ENCODE data around the gene PYGB. TPM values are rescaled to one million over a fixed set of nuclear protein-coding genes. Genes with fewer than 3 reads are reported as not detected.

The PYGB gene
- total and polyA plus RNA-seq, 2 donors (not counting 1 experiment from before 2014, with no cell fraction given): 22.5 to 30.6 TPM

GRCh38 chr20:25291432-25292133 is 43.7 kb downstream of the PYGB start:
- Histone ChIP-seq H3K9me3 (ENCODE audit: control extremely low read depth in 1 of 3, control insufficient read depth in 2 of 3, insufficient read depth in 1 of 3, low read length in 2 of 3) (no peaks in the 10 kb centered on the region), H3K4me3 (ENCODE audit: control extremely low read depth in 1 of 5, extremely low read depth in 1 of 5, insufficient read depth in 1 of 5, low read depth in 2 of 5, low read length in 4 of 5) (no peak overlapping the region), H3K4me2 (replicated peaks; ENCODE audit: low read depth, low read length, poor library complexity, severe bottlenecking) (no peak overlapping the region), H2AFZ (ENCODE audit: insufficient read depth, low read depth, low read length, poor library complexity, severe bottlenecking) (no peak overlapping the region), H3K9ac (ENCODE audit: low read length) (no peak overlapping the region), H3K79me2 (ENCODE audit: control insufficient read depth, insufficient read depth, low read length) (no peaks in the 10 kb centered on the region), H3K27me3 (replicated peaks in 1 of 4; ENCODE audit: control extremely low read depth in 1 of 4, control insufficient read depth in 3 of 4, insufficient read depth in 4 of 4, low read length in 3 of 4) (no peaks in the 10 kb centered on the region), H3K36me3 (replicated peaks in 1 of 2; ENCODE audit: control extremely low read depth in 1 of 2, control insufficient read depth in 1 of 2, extremely low read depth in 1 of 2, insufficient read depth in 2 of 2, low read length in 1 of 2) (peaks cover 0 to 16% of the 10 kb centered on the region in 2 experiments), H3K27ac (ENCODE audit: low read length in 2 of 2) (no peak overlapping the region), H4K20me1 (ENCODE audit: control insufficient read depth, insufficient read depth, low read length, poor library complexity, severe bottlenecking) (no peaks in the 10 kb centered on the region), H3K4me1 (ENCODE audit: control insufficient read depth in 2 of 2, insufficient read depth in 2 of 2, low read length in 2 of 2) (peaks cover 0 to 16% of the 10 kb centered on the region in 2 donors)
- intact Hi-C loops (cut with micrococcal nuclease): no loop called here
- Mint-ChIP-seq H3K9me3 (ENCODE audit: insufficient read depth) (no peaks in the 10 kb centered on the region), H3K27me3 (no peaks in the 10 kb centered on the region), H3K4me1 (peaks cover 9% of the 10 kb centered on the region), H3K4me3 (no peak overlapping the region), H3K27ac (no peak overlapping the region)
- no peak for TF ChIP-seq EZH2 (IDR thresholded peaks at IDR 0.05; ENCODE audit: borderline replicate concordance, insufficient read depth, low read depth, low read length, poor library complexity, severe bottlenecking)
- TF ChIP-seq CTCF (IDR thresholded peaks at IDR 0.05): no peak
- DNase-seq (no peak), ATAC-seq (ENCODE audit: low read depth) (no peak)
- CTCF ChIA-PET: no interaction called here
- POLR2A ChIA-PET: no interaction called here
- WGBS (ENCODE audit: insufficient coverage): 97% methylated on average over 23 of the region's 26 CpGs

GRCh38 chr20:25292176-25292891 is 44.4 kb downstream of the PYGB start:
- no peaks in the 10 kb centered on the region for H3K79me2 ChIP-seq (ENCODE audit: control insufficient read depth, insufficient read depth, low read length)
- CTCF ChIA-PET: interaction anchor here (2.8 to 5.1 kb wide), 2 partner anchors 17 to 108 kb away, joined by 12 to 133 read pairs; no protein-coding TSS in a partner anchor
- WGBS (ENCODE audit: insufficient coverage): 98% methylated on average over 35 of the region's 35 CpGs

More at GRCh38 chr20:25292176-25292891, 44.4 kb downstream of the PYGB start:
- ATAC-seq (ENCODE audit: low read depth): no peak
- no peak overlapping the region for H3K4me3 ChIP-seq (ENCODE audit: control extremely low read depth in 1 of 5, extremely low read depth in 1 of 5, insufficient read depth in 1 of 5, low read depth in 2 of 5, low read length in 4 of 5)
- H3K27ac Mint-ChIP-seq: no peak overlapping the region
- TF ChIP-seq CTCF (IDR thresholded peaks at IDR 0.05): no peak
- TF ChIP-seq EZH2 (IDR thresholded peaks at IDR 0.05; ENCODE audit: borderline replicate concordance, insufficient read depth, low read depth, low read length, poor library complexity, severe bottlenecking): no peak
- H3K4me2 ChIP-seq (replicated peaks; ENCODE audit: low read depth, low read length, poor library complexity, severe bottlenecking): no peak overlapping the region
- no peaks in the 10 kb centered on the region for H4K20me1 ChIP-seq (ENCODE audit: control insufficient read depth, insufficient read depth, low read length, poor library complexity, severe bottlenecking)
- no peaks in the 10 kb centered on the region for H3K27me3 ChIP-seq (replicated peaks in 1 of 4; ENCODE audit: control extremely low read depth in 1 of 4, control insufficient read depth in 3 of 4, insufficient read depth in 4 of 4, low read length in 3 of 4)
- no peak overlapping the region for H2AFZ ChIP-seq (ENCODE audit: insufficient read depth, low read depth, low read length, poor library complexity, severe bottlenecking)
- no peaks in the 10 kb centered on the region for H3K9me3 ChIP-seq (ENCODE audit: control extremely low read depth in 1 of 3, control insufficient read depth in 2 of 3, insufficient read depth in 1 of 3, low read length in 2 of 3)
- H3K4me1 Mint-ChIP-seq: peaks cover 13% of the 10 kb centered on the region
- H3K4me3 Mint-ChIP-seq: no peak overlapping the region
- intact Hi-C loops (cut with micrococcal nuclease): no loop called here
- peaks cover 0 to 16% of the 10 kb centered on the region in 2 experiments for H3K36me3 ChIP-seq (replicated peaks in 1 of 2; ENCODE audit: control extremely low read depth in 1 of 2, control insufficient read depth in 1 of 2, extremely low read depth in 1 of 2, insufficient read depth in 2 of 2, low read length in 1 of 2)
- POLR2A ChIA-PET: no interaction called here
- no peak for DNase-seq
- no peaks in the 10 kb centered on the region for H3K9me3 Mint-ChIP-seq (ENCODE audit: insufficient read depth)
- H3K27me3 Mint-ChIP-seq: no peaks in the 10 kb centered on the region
- no peak overlapping the region for H3K9ac ChIP-seq (ENCODE audit: low read length)
- H3K27ac ChIP-seq (ENCODE audit: low read length in 2 of 2): no peak overlapping the region
- H3K4me1 ChIP-seq (ENCODE audit: control insufficient read depth in 2 of 2, insufficient read depth in 2 of 2, low read length in 2 of 2): peaks cover 0 to 23% of the 10 kb centered on the region in 2 donors

All from B cell (primary cell).